ENCODE data around the gene SPAM1.
"Not testable (repeated sequence)": the region's sequence is repeated elsewhere in the genome, so short reads cannot be mapped to it uniquely, and the experiment has no call there.

DNA sequence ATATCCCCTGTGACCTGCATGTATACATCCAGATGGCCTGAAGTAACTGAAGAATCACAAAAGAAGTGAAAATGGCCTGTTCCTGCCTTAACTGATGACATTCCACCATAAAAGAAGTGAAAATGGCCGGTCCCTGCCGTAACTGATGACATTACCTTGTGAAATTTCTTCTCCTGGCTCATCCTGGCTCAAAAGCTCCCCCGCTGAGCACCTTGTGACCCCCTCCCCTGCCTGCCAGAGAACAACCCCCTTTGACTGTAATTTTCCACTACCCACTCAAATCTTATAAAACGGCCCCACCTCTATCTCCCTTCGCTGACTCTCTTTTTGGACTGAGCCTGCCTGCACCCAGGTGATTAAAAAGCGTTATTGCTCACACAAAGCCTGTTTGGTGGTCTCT, 83.3 kb downstream of the SPAM1 start:
- TF ChIP-seq POLR2AphosphoS5 (IDR thresholded peaks at IDR 0.05; ENCODE audit: low read depth); JUNB (IDR thresholded peaks at IDR 0.05; ENCODE audit: unreplicated experiment); EZH2 (IDR thresholded peaks at IDR 0.05; ENCODE audit: low read depth, unreplicated experiment); EZH2phosphoT487 (IDR thresholded peaks at IDR 0.05; ENCODE audit: unreplicated experiment); CREB1 (CRISPR knock-in tag; IDR thresholded peaks at IDR 0.05; ENCODE audit: low read depth); NANOG (IDR thresholded peaks at IDR 0.05; ENCODE audit: borderline replicate concordance); ZNF331 (CRISPR knock-in tag; IDR thresholded peaks at IDR 0.05; ENCODE audit: low read depth); ZNF114 (CRISPR knock-in tag; IDR thresholded peaks at IDR 0.05); STAT1 (IDR thresholded peaks at IDR 0.05; ENCODE audit: unreplicated experiment): not testable (repeated sequence)
- TF ChIP-seq, protein P1, sequence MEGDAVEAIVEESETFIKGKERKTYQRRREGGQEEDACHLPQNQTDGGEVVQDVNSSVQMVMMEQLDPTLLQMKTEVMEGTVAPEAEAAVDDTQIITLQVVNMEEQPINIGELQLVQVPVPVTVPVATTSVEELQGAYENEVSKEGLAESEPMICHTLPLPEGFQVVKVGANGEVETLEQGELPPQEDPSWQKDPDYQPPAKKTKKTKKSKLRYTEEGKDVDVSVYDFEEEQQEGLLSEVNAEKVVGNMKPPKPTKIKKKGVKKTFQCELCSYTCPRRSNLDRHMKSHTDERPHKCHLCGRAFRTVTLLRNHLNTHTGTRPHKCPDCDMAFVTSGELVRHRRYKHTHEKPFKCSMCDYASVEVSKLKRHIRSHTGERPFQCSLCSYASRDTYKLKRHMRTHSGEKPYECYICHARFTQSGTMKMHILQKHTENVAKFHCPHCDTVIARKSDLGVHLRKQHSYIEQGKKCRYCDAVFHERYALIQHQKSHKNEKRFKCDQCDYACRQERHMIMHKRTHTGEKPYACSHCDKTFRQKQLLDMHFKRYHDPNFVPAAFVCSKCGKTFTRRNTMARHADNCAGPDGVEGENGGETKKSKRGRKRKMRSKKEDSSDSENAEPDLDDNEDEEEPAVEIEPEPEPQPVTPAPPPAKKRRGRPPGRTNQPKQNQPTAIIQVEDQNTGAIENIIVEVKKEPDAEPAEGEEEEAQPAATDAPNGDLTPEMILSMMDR (conservative IDR thresholded peaks at IDR 0.05; ENCODE audit: low read depth in 2 of 2), result not testable (repeated sequence)
- TF ChIP-seq, protein P2, sequence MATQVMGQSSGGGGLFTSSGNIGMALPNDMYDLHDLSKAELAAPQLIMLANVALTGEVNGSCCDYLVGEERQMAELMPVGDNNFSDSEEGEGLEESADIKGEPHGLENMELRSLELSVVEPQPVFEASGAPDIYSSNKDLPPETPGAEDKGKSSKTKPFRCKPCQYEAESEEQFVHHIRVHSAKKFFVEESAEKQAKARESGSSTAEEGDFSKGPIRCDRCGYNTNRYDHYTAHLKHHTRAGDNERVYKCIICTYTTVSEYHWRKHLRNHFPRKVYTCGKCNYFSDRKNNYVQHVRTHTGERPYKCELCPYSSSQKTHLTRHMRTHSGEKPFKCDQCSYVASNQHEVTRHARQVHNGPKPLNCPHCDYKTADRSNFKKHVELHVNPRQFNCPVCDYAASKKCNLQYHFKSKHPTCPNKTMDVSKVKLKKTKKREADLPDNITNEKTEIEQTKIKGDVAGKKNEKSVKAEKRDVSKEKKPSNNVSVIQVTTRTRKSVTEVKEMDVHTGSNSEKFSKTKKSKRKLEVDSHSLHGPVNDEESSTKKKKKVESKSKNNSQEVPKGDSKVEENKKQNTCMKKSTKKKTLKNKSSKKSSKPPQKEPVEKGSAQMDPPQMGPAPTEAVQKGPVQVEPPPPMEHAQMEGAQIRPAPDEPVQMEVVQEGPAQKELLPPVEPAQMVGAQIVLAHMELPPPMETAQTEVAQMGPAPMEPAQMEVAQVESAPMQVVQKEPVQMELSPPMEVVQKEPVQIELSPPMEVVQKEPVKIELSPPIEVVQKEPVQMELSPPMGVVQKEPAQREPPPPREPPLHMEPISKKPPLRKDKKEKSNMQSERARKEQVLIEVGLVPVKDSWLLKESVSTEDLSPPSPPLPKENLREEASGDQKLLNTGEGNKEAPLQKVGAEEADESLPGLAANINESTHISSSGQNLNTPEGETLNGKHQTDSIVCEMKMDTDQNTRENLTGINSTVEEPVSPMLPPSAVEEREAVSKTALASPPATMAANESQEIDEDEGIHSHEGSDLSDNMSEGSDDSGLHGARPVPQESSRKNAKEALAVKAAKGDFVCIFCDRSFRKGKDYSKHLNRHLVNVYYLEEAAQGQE (IDR thresholded peaks at IDR 0.05; ENCODE audit: unreplicated experiment), result not testable (repeated sequence)
- TF ChIP-seq, protein P3, sequence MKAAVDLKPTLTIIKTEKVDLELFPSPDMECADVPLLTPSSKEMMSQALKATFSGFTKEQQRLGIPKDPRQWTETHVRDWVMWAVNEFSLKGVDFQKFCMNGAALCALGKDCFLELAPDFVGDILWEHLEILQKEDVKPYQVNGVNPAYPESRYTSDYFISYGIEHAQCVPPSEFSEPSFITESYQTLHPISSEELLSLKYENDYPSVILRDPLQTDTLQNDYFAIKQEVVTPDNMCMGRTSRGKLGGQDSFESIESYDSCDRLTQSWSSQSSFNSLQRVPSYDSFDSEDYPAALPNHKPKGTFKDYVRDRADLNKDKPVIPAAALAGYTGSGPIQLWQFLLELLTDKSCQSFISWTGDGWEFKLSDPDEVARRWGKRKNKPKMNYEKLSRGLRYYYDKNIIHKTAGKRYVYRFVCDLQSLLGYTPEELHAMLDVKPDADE (IDR thresholded peaks at IDR 0.05), result not testable (repeated sequence)
- TF ChIP-seq, protein P4, sequence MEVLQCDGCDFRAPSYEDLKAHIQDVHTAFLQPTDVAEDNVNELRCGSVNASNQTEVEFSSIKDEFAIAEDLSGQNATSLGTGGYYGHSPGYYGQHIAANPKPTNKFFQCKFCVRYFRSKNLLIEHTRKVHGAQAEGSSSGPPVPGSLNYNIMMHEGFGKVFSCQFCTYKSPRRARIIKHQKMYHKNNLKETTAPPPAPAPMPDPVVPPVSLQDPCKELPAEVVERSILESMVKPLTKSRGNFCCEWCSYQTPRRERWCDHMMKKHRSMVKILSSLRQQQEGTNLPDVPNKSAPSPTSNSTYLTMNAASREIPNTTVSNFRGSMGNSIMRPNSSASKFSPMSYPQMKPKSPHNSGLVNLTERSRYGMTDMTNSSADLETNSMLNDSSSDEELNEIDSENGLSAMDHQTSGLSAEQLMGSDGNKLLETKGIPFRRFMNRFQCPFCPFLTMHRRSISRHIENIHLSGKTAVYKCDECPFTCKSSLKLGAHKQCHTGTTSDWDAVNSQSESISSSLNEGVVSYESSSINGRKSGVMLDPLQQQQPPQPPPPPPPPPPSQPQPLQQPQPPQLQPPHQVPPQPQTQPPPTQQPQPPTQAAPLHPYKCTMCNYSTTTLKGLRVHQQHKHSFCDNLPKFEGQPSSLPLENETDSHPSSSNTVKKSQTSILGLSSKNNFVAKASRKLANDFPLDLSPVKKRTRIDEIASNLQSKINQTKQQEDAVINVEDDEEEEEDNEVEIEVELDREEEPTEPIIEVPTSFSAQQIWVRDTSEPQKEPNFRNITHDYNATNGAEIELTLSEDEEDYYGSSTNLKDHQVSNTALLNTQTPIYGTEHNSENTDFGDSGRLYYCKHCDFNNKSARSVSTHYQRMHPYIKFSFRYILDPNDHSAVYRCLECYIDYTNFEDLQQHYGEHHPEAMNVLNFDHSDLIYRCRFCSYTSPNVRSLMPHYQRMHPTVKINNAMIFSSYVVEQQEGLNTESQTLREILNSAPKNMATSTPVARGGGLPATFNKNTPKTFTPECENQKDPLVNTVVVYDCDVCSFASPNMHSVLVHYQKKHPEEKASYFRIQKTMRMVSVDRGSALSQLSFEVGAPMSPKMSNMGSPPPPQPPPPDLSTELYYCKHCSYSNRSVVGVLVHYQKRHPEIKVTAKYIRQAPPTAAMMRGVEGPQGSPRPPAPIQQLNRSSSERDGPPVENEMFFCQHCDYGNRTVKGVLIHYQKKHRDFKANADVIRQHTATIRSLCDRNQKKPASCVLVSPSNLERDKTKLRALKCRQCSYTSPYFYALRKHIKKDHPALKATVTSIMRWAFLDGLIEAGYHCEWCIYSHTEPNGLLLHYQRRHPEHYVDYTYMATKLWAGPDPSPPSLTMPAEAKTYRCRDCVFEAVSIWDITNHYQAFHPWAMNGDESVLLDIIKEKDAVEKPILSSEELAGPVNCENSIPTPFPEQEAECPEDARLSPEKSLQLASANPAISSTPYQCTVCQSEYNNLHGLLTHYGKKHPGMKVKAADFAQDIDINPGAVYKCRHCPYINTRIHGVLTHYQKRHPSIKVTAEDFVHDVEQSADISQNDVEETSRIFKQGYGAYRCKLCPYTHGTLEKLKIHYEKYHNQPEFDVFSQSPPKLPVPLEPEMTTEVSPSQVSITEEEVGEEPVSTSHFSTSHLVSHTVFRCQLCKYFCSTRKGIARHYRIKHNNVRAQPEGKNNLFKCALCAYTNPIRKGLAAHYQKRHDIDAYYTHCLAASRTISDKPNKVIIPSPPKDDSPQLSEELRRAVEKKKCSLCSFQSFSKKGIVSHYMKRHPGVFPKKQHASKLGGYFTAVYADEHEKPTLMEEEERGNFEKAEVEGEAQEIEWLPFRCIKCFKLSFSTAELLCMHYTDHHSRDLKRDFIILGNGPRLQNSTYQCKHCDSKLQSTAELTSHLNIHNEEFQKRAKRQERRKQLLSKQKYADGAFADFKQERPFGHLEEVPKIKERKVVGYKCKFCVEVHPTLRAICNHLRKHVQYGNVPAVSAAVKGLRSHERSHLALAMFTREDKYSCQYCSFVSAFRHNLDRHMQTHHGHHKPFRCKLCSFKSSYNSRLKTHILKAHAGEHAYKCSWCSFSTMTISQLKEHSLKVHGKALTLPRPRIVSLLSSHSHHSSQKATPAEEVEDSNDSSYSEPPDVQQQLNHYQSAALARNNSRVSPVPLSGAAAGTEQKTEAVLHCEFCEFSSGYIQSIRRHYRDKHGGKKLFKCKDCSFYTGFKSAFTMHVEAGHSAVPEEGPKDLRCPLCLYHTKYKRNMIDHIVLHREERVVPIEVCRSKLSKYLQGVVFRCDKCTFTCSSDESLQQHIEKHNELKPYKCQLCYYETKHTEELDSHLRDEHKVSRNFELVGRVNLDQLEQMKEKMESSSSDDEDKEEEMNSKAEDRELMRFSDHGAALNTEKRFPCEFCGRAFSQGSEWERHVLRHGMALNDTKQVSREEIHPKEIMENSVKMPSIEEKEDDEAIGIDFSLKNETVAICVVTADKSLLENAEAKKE (CRISPR knock-in tag; IDR thresholded peaks at IDR 0.05), result not testable (repeated sequence)
